Measurements from ENCODE around the gene PTPRN2.

- TF ChIP-seq CTCF (conservative IDR thresholded peaks at IDR 0.05 in 1 of 2, IDR thresholded peaks at IDR 0.05 in 1 of 2; ENCODE audit: low read depth in 1 of 2, low read length in 2 of 2) (no peak), EZH2 (IDR thresholded peaks at IDR 0.05; ENCODE audit: low read length, missing control alignments) (no peak)
Observed at GRCh38 chr7:158479021-158479663, 108.5 kb downstream of the PTPRN2 start.

Measured in fibroblast of lung (primary cell).